Liver (tissue), 9 donors: ENCODE data around the gene HDAC9. TPM values are rescaled to one million over a fixed set of nuclear protein-coding genes. Genes with fewer than 3 reads are reported as not detected.

Experiments
- DNase-seq: peaks from one replicate; pipeline ENCODE4 v3.0.0-alpha.2; 2017; ENCODE audit warnings: low spot score
- H3K27ac ChIP-seq, 2 donors: one replicate each; pipeline ENCODE4 v1.7.0; 2013; ENCODE audit warnings: inconsistent platforms in 2 of 2, low read length in 2 of 2, control low read depth in 1 of 2, low read depth in 1 of 2, mild to moderate bottlenecking in 1 of 2
- H3K27me3 ChIP-seq, 4 donors: one replicate each; pipeline versions ENCODE4 v1.6.1 to v1.7.0; 2013; ENCODE audit warnings: low read length in 3 of 4, inconsistent platforms in 1 of 4, mild to moderate bottlenecking in 1 of 4, moderate library complexity in 1 of 4; ENCODE audit not compliant: control insufficient read depth in 4 of 4, insufficient read depth in 4 of 4
- H3K36me3 ChIP-seq, 4 donors: one replicate each; pipeline versions ENCODE4 v1.6.1 to v1.7.0; 2013; ENCODE audit warnings: low read length in 3 of 4, mild to moderate bottlenecking in 3 of 4, low read depth in 1 of 4, moderate library complexity in 1 of 4; ENCODE audit not compliant: control insufficient read depth in 4 of 4, insufficient read depth in 3 of 4
- H3K4me1 ChIP-seq, 4 donors: one replicate each; pipeline versions ENCODE4 v1.6.1 to v1.7.0; 2013; ENCODE audit warnings: low read length in 3 of 4, mild to moderate bottlenecking in 3 of 4, moderate library complexity in 1 of 4; ENCODE audit not compliant: control insufficient read depth in 4 of 4, insufficient read depth in 4 of 4
- H3K4me3 ChIP-seq, 3 donors: one replicate each; pipeline versions ENCODE4 v1.6.1 to v1.7.0; 2013; ENCODE audit warnings: low read length in 3 of 3, control low read depth in 1 of 3, low read depth in 1 of 3, mild to moderate bottlenecking in 1 of 3
- H3K9ac ChIP-seq, 2 donors: one replicate each; pipeline ENCODE4 v1.7.0; 2013; ENCODE audit warnings: low read length in 2 of 2, mild to moderate bottlenecking in 2 of 2, moderate library complexity in 2 of 2, control low read depth in 1 of 2, low read depth in 1 of 2
- H3K9me3 ChIP-seq, 4 donors: one replicate each; pipeline versions ENCODE4 v1.6.1 to v1.7.0; 2013; ENCODE audit warnings: low read length in 3 of 4; ENCODE audit not compliant: control insufficient read depth in 4 of 4
- ATF3 ChIP-seq: IDR thresholded peaks from 2 replicates; pipeline ENCODE4 v1.6.1; 2016; ENCODE audit warnings: antibody characterized with exemption
- EGR1 ChIP-seq, 2 donors: IDR thresholded peaks; 2 replicates each; pipeline ENCODE4 v1.6.1; 2016 to 2018; ENCODE audit warnings: antibody characterized with exemption in 2 of 2, low read depth in 2 of 2
- FOXA1 ChIP-seq: IDR thresholded peaks from 2 replicates; pipeline ENCODE4 v1.6.1; 2016; ENCODE audit warnings: antibody characterized with exemption
- FOXA2 ChIP-seq: IDR thresholded peaks from 2 replicates; pipeline ENCODE4 v1.6.1; 2016; ENCODE audit warnings: antibody characterized with exemption
- GABPA ChIP-seq, 2 donors: IDR thresholded peaks in 1 of 2; conservative IDR thresholded peaks in 1 of 2; 2 replicates each; pipeline ENCODE4 v1.6.1; 2016; ENCODE audit warnings: antibody characterized with exemption in 2 of 2, mild to moderate bottlenecking in 1 of 2, moderate library complexity in 1 of 2
- HNF4A ChIP-seq, 2 donors: conservative IDR thresholded peaks; 2 replicates each; pipeline ENCODE4 v1.6.1; 2016; ENCODE audit warnings: antibody characterized with exemption in 2 of 2, mild to moderate bottlenecking in 2 of 2
- HNF4G ChIP-seq: IDR thresholded peaks from 2 replicates; pipeline ENCODE4 v1.6.1; 2016; ENCODE audit warnings: antibody characterized with exemption
- NR2F2 ChIP-seq: IDR thresholded peaks from 2 replicates; pipeline ENCODE4 v1.6.1; 2016; ENCODE audit warnings: antibody characterized with exemption
- REST ChIP-seq: IDR thresholded peaks from 2 replicates; pipeline ENCODE4 v1.6.1; 2016; ENCODE audit warnings: antibody characterized with exemption, mild to moderate bottlenecking
- RXRA ChIP-seq, 2 donors: IDR thresholded peaks; 2 replicates each; pipeline ENCODE4 v1.6.1; 2017 to 2018; ENCODE audit warnings: antibody characterized with exemption in 2 of 2, mild to moderate bottlenecking in 1 of 2
- SP1 ChIP-seq: IDR thresholded peaks from 2 replicates; pipeline ENCODE4 v1.6.1; 2018; ENCODE audit warnings: antibody characterized with exemption, mild to moderate bottlenecking
- TAF1 ChIP-seq: conservative IDR thresholded peaks from 2 replicates; pipeline ENCODE4 v1.6.1; 2016; ENCODE audit warnings: antibody characterized with exemption, mild to moderate bottlenecking
- YY1 ChIP-seq: IDR thresholded peaks from 2 replicates; pipeline ENCODE4 v1.6.1; 2016; ENCODE audit warnings: antibody characterized with exemption, mild to moderate bottlenecking
- WGBS: extraction: QIAGEN DNeasy Blood & Tissue Kit; methylation state at CpG from one replicate; pipeline ENCODE4 v1.1.7; 2013; 5-methylcytosine and 5-hydroxymethylcytosine counted together
- polyA plus RNA-seq, 2 donors: library from polyadenylated mRNA; stranded (reverse) in 1 of 2; unstranded in 1 of 2; fragments of 200-250 nt in 1 of 2; fragments of >200 nt in 1 of 2; fragmentation: Nextera tagmentation in 1 of 2; extraction: Ambion mirVana in 1 of 2; gene quantifications; one replicate each; pipeline versions ENCODE4 v1.2.1 to v1.2.3, GENCODE V29; 2013 to 2015
- total RNA-seq, 2 donors: library from RNA; depleted of rRNA; stranded (reverse); fragments of >200 nt; gene quantifications; one replicate each; pipeline ENCODE4 v1.2.3, GENCODE V29; 2014
- TF ChIP-seq, protein P1 (sequence below): fragments of 150-350 bp; IDR thresholded peaks from 2 replicates; pipeline ENCODE4 v1.5.1; 2017; ENCODE audit warnings: improper control_type of control experiment, low read depth, low read length; ENCODE audit not compliant: missing input control
- TF ChIP-seq, protein P2 (sequence below): IDR thresholded peaks from 2 replicates; pipeline ENCODE4 v1.6.1; 2016; ENCODE audit warnings: antibody characterized with exemption
- donor health status: healthy.
- donor health status: healthy.
- donor health status: healthy.
- donor health status: healthy.
- donor health status: healthy.

HDAC9 gene
- total and polyA plus RNA-seq, 4 donors, result 1.0 to 10.1 (median 2.3) TPM

DNA sequence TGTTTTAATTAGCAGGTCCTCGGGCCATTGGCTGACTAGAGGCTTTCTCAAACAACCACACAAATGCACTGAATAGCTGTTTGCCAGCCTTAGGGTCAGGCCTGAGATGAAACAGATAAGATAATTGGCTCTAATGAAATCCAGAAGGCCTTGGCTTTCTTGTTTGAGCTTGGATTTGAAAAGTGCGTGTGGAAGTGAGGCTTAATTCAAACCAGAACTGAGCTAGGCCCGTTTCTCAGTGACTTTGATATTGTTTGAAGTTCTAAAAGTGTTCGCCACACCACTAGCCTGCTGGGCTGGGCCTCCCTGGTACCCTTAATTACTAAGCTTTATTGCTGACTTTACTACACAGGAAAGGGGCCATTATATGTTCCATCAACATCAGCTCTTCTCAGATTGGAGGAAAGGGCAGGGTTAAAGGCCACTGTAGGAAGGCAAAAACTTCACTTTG is 351.2 kb downstream of the HDAC9 start (continued):
- TF ChIP-seq REST, result no peak
- TF ChIP-seq GABPA (IDR thresholded peaks at IDR 0.05 in 1 of 2, conservative IDR thresholded peaks at IDR 0.05 in 1 of 2), result no peak
- TF ChIP-seq, protein P1, sequence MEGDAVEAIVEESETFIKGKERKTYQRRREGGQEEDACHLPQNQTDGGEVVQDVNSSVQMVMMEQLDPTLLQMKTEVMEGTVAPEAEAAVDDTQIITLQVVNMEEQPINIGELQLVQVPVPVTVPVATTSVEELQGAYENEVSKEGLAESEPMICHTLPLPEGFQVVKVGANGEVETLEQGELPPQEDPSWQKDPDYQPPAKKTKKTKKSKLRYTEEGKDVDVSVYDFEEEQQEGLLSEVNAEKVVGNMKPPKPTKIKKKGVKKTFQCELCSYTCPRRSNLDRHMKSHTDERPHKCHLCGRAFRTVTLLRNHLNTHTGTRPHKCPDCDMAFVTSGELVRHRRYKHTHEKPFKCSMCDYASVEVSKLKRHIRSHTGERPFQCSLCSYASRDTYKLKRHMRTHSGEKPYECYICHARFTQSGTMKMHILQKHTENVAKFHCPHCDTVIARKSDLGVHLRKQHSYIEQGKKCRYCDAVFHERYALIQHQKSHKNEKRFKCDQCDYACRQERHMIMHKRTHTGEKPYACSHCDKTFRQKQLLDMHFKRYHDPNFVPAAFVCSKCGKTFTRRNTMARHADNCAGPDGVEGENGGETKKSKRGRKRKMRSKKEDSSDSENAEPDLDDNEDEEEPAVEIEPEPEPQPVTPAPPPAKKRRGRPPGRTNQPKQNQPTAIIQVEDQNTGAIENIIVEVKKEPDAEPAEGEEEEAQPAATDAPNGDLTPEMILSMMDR, result no peak
- TF ChIP-seq YY1, result no peak

DNA sequence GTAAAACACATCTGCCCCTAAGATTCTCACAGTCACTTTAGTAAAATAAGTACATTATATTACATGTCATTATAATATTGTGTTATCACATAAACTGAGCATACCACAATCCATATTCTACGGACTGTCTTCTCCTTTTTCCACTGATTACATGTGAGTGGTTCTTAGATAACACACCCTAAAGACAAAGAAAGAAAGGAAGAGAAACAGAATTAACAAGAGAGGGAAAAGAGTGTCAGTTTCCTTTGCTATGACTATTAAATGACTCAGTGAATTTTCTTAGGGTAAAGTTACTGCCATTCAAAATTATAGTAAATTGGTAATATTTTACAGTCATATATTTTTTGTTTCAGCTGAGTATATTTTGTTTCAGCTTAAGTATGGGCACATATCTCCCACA is 353.6 kb downstream of the HDAC9 start:
- 51% methylated on average over 1 of the region's 1 CpG for WGBS
- H3K27me3 ChIP-seq, result no peaks in the 10 kb centered on the region

More for the DNA sequence above, 353.6 kb downstream of the HDAC9 start:
- no peak overlapping the region for H3K4me3 ChIP-seq
- no peak overlapping the region for H3K9ac ChIP-seq
- no peaks in the 10 kb centered on the region for H3K36me3 ChIP-seq
- DNase-seq, result no peak
- no peak overlapping the region for H3K27ac ChIP-seq
- peaks cover 0 to 2% (median 0%) of the 10 kb centered on the region in 4 donors for H3K9me3 ChIP-seq
- no peaks in the 10 kb centered on the region for H3K4me1 ChIP-seq
- TF ChIP-seq REST (no peak), FOXA1 (no peak), EGR1 (IDR thresholded peaks at IDR 0.05; ENCODE audit: low read depth in 2 of 2) (no peak), TAF1 (no peak), GABPA (IDR thresholded peaks at IDR 0.05 in 1 of 2, conservative IDR thresholded peaks at IDR 0.05 in 1 of 2) (no peak), HNF4G (no peak), RXRA (IDR thresholded peaks at IDR 0.05) (no peak), NR2F2 (no peak), SP1 (no peak), ATF3 (no peak), HNF4A (conservative IDR thresholded peaks at IDR 0.05) (no peak), FOXA2 (no peak)
- TF ChIP-seq, protein P1, result no peak
- TF ChIP-seq, protein P2, sequence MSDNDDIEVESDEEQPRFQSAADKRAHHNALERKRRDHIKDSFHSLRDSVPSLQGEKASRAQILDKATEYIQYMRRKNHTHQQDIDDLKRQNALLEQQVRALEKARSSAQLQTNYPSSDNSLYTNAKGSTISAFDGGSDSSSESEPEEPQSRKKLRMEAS, result no peak
